Measurements from ENCODE around the gene SYNE2.

SYNE2 gene

GRCh38 chr14:63960926-63961567, 108.2 kb downstream of the SYNE2 start:
- no peak for DNase-seq

- DNase-seq, result no peak
Measured at GRCh38 chr14:63962906-63963305, 110.1 kb downstream of the SYNE2 start.

- no peak for DNase-seq
Measured at GRCh38 chr14:63963439-63963838, 110.6 kb downstream of the SYNE2 start.

GRCh38 chr14:63964113-63964512, 111.3 kb downstream of the SYNE2 start:
- no peak for DNase-seq

- DNase-seq, result no peak
Measured at GRCh38 chr14:63966407-63966806, 113.6 kb downstream of the SYNE2 start.

GRCh38 chr14:63972323-63972932, 119.6 kb downstream of the SYNE2 start:
- no peak for DNase-seq

- DNase-seq, result no peak
Measured at GRCh38 chr14:63974176-63974575, 121.4 kb downstream of the SYNE2 start.

GRCh38 chr14:63981569-63981968, 128.8 kb downstream of the SYNE2 start:
- no peak for DNase-seq

- DNase-seq, result no peak
Measured at GRCh38 chr14:63982156-63982555, 129.4 kb downstream of the SYNE2 start.

GRCh38 chr14:63982629-63983028, 129.8 kb downstream of the SYNE2 start:
- no peak for DNase-seq

- no peak for DNase-seq
Measured at GRCh38 chr14:63986789-63987533, 134.2 kb downstream of the SYNE2 start.

- no peak for DNase-seq
Measured at GRCh38 chr14:63988579-63988978, 135.8 kb downstream of the SYNE2 start.

GRCh38 chr14:63991833-63992232, 139.0 kb downstream of the SYNE2 start:
- DNase-seq, result peak in 1 of 5 experiments; percentile 55

GRCh38 chr14:63992858-63993257, 140.1 kb downstream of the SYNE2 start:
- DNase-seq, result no peak

- no peak for DNase-seq
Measured at GRCh38 chr14:63993992-63994391, 141.2 kb downstream of the SYNE2 start.

- no peak for DNase-seq
Measured at GRCh38 chr14:63995285-63995684, 142.5 kb downstream of the SYNE2 start.

- no peak for DNase-seq
Measured at GRCh38 chr14:63996016-63996415, 143.2 kb downstream of the SYNE2 start.

- DNase-seq, result no peak
Measured at GRCh38 chr14:63996625-63997220, 143.9 kb downstream of the SYNE2 start.

GRCh38 chr14:64000749-64001148, 147.9 kb downstream of the SYNE2 start:
- DNase-seq, result no peak

GRCh38 chr14:64005822-64006221, 153.0 kb downstream of the SYNE2 start:
- DNase-seq, result no peak

GRCh38 chr14:64008016-64008415, 155.2 kb downstream of the SYNE2 start:
- no peak for DNase-seq

GRCh38 chr14:64012003-64012402, 159.2 kb downstream of the SYNE2 start:
- DNase-seq, result no peak

- DNase-seq, result no peak
Measured at GRCh38 chr14:64012720-64013119, 159.9 kb downstream of the SYNE2 start.

GRCh38 chr14:64025479-64025878, 172.7 kb downstream of the SYNE2 start:
- no peak for DNase-seq

Measured in T-helper 2 cell (primary cell).